Esophagus squamous epithelium (tissue), 4 donors: ENCODE measurements around the gene CTNNA3.

ENCODE experiments used
- CTCF ChIP-seq, 6 experiments: fragments of 450-650 bp in 4 of 6; fragments of 200-600 bp in 2 of 6; sonication (generic) in 2 of 6; IDR thresholded peaks; one replicate each; pipeline ENCODE4 v1.5.1; 2016 to 2019; ENCODE audit warnings: antibody characterized with exemption in 6 of 6, mild to moderate bottlenecking in 4 of 6, moderate library complexity in 4 of 6
- POLR2A ChIP-seq, 4 donors: fragments of 450-650 bp; IDR thresholded peaks; one replicate each; pipeline ENCODE4 v1.6.1; 2017; ENCODE audit warnings: antibody characterized with exemption in 4 of 4, mild to moderate bottlenecking in 4 of 4, moderate library complexity in 3 of 4

- TF ChIP-seq CTCF (IDR thresholded peaks at IDR 0.05): no peak
- TF ChIP-seq POLR2A (IDR thresholded peaks at IDR 0.05): no peak
Measured at GRCh38 chr10:67011981-67012380, 684.0 kb downstream of the CTNNA3 start.
